OCI-M2 (cell line): Measurements from ENCODE around the gene HSPB6.

Experiments used
- DNase-seq: peaks from one replicate; lab custom pipeline; 2025; ENCODE audit not compliant: unreplicated experiment; lab: John Stamatoyannopoulos, UW

The HSPB6 gene

GRCh38 chr19:35717665-35718344 lies 39.0 kb downstream of the HSPB6 start, which contains the start of gene KMT2B:
TSS of gene KMT2B (plus strand) at chr19:35718003. CDS start at chr19:35718019, 16 bp downstream.
- DNase-seq: no peak

DNA sequence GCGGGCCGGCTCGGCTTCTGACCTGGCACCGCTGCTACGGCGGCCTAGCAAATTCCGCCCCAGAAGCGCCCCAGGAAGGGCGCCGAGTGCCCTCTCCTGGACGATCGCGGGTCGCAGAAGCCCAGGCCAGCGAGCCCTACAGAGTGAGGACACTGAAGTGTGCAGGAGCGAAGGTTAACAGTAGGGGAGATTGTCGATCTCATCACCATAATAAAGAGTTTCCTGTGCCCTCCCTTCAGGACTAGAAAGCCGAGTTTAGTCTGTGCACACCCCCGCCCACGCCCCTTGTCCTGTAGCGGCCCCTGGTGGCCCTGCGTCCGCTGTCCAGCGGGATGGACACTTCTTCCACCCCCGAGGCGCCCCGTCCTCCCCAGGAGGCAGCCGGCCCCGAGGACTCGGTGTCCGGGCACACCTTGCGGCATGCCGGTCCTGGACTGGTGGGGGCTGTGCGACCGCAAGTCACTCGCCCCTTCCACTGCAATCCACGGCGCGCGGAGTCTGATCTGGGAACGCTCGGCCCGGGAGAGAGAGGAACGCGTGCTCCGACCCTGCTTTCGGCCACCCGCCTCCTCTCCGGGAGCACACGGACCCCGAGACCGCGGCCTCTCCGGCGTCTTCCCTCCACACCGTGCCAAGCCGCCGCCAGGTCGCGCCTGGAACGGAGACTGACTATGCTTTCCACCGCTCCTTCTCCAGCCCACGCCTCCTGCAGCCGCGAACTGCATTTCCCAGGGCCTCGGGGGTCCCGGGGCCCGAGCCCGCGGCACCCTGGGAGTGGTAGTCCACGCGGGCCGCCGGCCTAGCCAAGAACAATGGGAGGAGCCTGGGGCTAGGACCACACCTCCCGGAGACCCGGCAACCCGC lies 39.8 kb downstream of the HSPB6 start:
- DNase-seq: peak; percentile 99

GRCh38 chr19:35715981-35716800 lies 40.6 kb downstream of the HSPB6 start:
- DNase-seq: no peak

- DNase-seq: no peak
Observed at GRCh38 chr19:35715355-35715809, 41.4 kb downstream of the HSPB6 start.

DNA sequence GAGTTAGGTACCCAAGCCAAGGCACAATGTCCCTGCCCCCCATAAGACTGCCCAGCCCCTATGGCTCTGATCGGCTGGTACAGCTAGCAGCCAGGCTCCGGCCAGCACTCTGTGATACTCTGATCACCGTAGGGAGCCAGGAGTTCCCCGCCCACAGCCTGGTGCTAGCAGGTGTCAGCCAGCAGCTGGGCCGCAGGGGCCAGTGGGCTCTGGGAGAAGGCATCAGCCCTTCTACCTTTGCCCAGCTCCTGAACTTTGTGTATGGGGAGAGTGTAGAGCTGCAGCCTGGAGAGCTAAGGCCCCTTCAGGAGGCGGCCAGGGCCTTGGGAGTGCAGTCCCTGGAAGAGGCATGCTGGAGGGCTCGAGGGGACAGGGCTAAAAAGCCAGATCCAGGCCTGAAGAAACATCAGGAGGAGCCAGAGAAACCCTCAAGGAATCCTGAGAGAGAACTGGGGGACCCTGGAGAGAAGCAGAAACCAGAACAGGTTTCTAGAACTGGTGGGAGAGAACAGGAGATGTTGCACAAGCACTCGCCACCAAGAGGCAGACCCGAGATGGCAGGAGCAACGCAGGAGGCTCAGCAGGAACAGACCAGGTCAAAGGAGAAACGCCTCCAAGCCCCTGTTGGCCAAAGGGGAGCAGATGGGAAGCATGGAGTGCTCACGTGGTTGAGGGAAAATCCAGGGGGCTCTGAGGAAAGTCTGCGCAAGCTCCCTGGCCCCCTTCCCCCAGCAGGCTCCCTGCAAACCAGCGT lies 42.1 kb downstream of the HSPB6 start:
- DNase-seq: no peak

DNA sequence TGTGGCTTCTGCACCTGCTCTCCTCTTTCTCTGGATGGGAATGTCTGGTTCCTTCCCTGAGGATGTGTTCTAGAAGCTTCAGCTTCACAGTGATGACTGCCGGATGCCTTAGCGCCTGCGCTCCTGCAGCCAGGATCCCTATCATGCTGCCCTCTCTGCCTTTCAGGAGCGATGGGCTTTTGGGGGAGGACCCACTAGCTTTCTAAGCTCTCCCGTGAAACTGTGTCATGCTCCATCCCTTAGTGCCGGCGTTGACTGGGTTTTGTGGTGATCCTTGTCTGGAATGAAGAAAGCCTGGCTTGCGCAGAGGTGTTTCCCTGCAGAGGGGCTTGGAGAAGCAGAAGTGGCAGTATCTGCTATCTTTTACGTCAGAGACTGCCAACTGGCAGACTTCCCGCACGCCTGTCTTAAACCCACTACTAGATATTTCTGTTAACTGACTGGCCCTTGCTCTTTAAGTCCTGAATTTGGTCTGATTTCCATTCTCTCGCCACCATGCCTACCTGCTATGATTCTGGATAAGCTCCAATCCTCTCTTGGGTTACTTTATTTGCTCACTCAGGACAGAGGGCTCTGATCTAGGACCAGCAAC lies 42.8 kb downstream of the HSPB6 start:
- DNase-seq: no peak

DNA sequence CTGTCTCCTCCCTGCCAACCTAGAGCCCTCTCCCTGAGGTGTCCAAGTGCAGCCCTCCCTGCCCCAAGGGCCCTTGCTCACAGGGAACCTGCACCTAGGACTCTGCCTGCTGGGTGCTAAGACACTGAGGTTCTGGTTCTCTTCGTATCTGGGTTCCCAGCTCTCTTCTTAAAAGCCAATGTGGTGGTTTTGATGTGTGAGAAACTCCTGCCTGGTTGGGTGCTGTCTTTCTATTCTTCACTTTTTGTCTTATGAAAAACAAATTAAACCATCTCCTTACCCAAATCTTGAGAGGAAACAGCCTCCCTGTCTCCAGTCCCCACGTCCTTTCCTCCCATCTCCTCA lies 43.4 kb downstream of the HSPB6 start:
- no peak for DNase-seq

GRCh38 chr19:35712567-35713505 lies 44.0 kb downstream of the HSPB6 start:
- DNase-seq: no peak

DNA sequence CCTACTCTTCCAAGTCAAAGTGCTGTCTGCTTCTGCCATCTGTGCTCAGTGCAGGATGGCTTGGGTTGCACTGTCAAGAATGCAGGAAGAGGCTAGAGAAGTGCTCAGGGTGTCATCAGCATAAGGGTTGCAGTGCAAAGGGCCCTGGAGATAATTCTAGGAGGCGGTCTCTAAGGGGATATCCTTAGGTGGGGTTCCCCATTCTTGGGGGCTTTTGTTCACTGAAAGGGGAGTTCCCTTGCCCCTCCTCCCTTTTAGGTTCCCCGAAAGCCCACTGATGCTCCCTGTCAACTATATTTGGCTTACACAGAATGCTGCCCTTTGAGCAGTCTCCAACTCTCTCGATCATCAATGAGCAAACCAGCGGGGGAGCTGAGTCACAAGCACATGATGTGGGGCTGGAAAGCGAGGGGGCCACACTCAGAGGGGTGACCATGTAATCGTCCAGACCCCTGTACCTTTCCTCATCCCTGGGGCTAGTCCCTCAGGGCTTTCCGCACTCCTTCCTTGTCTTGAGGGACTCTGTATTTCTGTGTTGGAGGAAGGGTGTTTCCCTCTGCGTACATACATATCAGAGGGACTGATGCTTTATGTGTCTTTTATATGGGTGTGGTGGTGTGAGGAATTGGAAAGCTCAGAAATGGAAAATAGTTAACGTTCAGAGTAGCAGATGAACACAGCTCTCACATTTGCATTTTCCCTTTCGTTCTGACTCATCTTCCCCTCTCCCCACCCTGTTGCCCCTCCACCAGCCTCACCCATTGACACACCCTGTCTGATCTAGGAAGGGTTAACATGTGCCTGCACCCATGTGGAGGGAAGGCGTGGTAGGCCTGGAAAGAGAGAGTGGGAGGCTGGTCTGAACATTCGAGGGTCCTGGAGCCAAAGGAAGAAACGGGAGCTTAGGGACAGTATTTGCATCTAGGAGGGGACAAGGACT lies 45.8 kb downstream of the HSPB6 start:
- DNase-seq: no peak

DNA sequence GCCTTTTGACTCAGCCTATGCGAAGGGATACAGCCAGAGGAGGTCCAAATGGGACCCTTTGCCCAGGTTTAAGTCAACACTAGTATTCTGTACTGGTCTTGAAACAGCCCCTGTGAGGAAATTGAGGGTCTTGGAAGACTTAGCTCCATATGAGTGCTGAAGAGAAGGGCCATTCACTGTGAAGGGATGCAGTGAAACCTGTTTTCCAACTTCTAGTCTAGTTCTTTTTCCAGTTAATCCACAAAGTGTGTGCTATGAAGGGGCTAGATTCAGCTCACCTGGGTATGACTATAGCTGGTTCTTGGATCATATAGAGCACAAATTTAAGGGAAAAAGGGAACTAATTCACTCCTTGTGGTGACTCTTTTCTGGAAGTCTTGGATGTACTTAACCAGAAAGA lies 48.4 kb downstream of the HSPB6 start:
- no peak for DNase-seq
